Spleen (tissue), 11 donors: ENCODE data around the gene STPG1. TPM values are rescaled to one million over a fixed set of nuclear protein-coding genes. Genes with fewer than 3 reads are reported as not detected.

Experiments
- DNase-seq: peaks from one replicate; pipeline ENCODE4 v3.0.0-alpha.2; 2020
- H3K27ac ChIP-seq, 8 donors: fragments of 200-600 bp; sonication (generic) in 7 of 8; 1 replicate in 4 of 8; 2 replicates in 4 of 8; pipeline versions ENCODE4 v1.5.0 to v1.8.0; 2016 to 2021; ENCODE audit warnings: inconsistent platforms in 4 of 8, mild to moderate bottlenecking in 4 of 8, moderate library complexity in 1 of 8
- H3K27me3 ChIP-seq, 7 donors: fragments of 200-600 bp; sonication (generic) in 6 of 7; replicated peaks in 1 of 7; 1 replicate in 4 of 7; 2 replicates in 3 of 7; pipeline versions ENCODE4 v1.5.0 to v1.8.0; 2016 to 2021; ENCODE audit warnings: inconsistent platforms in 3 of 7, mild to moderate bottlenecking in 1 of 7
- H3K36me3 ChIP-seq, 6 donors: fragments of 200-600 bp; sonication (generic) in 5 of 6; 1 replicate in 4 of 6; 2 replicates in 2 of 6; pipeline versions ENCODE4 v1.5.0 to v1.8.0; 2016 to 2021; ENCODE audit warnings: inconsistent platforms in 2 of 6
- H3K4me1 ChIP-seq, 6 donors: fragments of 200-600 bp; sonication (generic) in 5 of 6; 1 replicate in 3 of 6; 2 replicates in 3 of 6; pipeline versions ENCODE4 v1.5.0 to v1.8.0; 2016 to 2021; ENCODE audit warnings: inconsistent platforms in 3 of 6
- H3K4me3 ChIP-seq, 8 donors: fragments of 200-600 bp; sonication (generic) in 7 of 8; 1 replicate in 4 of 8; 2 replicates in 4 of 8; pipeline versions ENCODE4 v1.5.0 to v1.8.0; 2016 to 2021; ENCODE audit warnings: inconsistent platforms in 4 of 8, mild to moderate bottlenecking in 4 of 8, moderate library complexity in 2 of 8
- H3K9me3 ChIP-seq, 8 donors: fragments of 200-600 bp; sonication (generic) in 7 of 8; 1 replicate in 4 of 8; 2 replicates in 4 of 8; pipeline versions ENCODE4 v1.5.0 to v1.8.0; 2016 to 2021; ENCODE audit warnings: inconsistent platforms in 4 of 8
- CTCF ChIP-seq, 11 experiments: fragments of 200-600 bp in 7 of 11; fragments of 450-650 bp in 4 of 11; sonication (generic) in 4 of 11; IDR thresholded peaks in 8 of 11; conservative IDR thresholded peaks in 3 of 11; 1 replicate in 7 of 11; 2 replicates in 4 of 11; pipeline versions ENCODE4 v1.4.0 to v1.8.0; 2016 to 2021; ENCODE audit warnings: antibody characterized with exemption in 11 of 11, inconsistent platforms in 4 of 11, mild to moderate bottlenecking in 1 of 11
- POLR2A ChIP-seq, 3 donors: fragments of 450-650 bp; IDR thresholded peaks; one replicate each; pipeline ENCODE4 v1.5.1; 2017; ENCODE audit warnings: antibody characterized with exemption in 3 of 3, mild to moderate bottlenecking in 1 of 3
- POLR2AphosphoS5 ChIP-seq, 3 donors: sonication (generic); formaldehyde crosslinking; IDR thresholded peaks; one replicate each; pipeline ENCODE4 v1.5.1; 2017; ENCODE audit warnings: antibody characterized with exemption in 3 of 3
- WGBS, 5 donors: extraction: QIAGEN DNeasy Blood & Tissue Kit in 3 of 5; methylation state at CpG; one replicate each; pipeline versions ENCODE4 v1.1.5 to v1.1.7; 2013 to 2018; 5-methylcytosine and 5-hydroxymethylcytosine counted together
- intact Hi-C: fragments of 100-400 bp; cut with DNase I; formaldehyde crosslinking; loops from one replicate; pipeline ENCODE4 v1.15.0; 2023; ENCODE audit warnings: low total_unique reads
- polyA plus RNA-seq, 3 donors: library from polyadenylated mRNA; stranded (reverse); fragments of 200-250 nt; gene quantifications; one replicate each; pipeline ENCODE4 v1.2.1, GENCODE V29; 2013
- total RNA-seq, 7 donors: library from RNA; depleted of rRNA in 3 of 7; stranded (reverse); fragments of >200 nt in 3 of 7; fragmentation: NEBNext Ultra II Directional in 4 of 7; extraction: Animal tissue kit (Norgen Biotek cat#: 25700) in 4 of 7; gene quantifications; one replicate each; pipeline versions ENCODE4 v1.1.0 to v1.2.1, GENCODE V29; 2016 to 2021
- donor health status: healthy with polysubstance abuse.
- donor health status: DM: no; HTN: no; CAD: no; lungs with moderate emphysema.
- donor health status: DM: no; HTN: no; CAD: no.
- donor health status: Bipolar disorder and iron deficiency.
- donor health status: healthy.
- donor health status: DM: no; HTN: no; CAD: no.
- donor health status: DM: yes; HTN: yes; CAD: no.

Gene STPG1
- total and polyA plus RNA-seq, 10 donors = 1.5 to 5.8 (median 3.7) TPM

GRCh38 chr1:24384251-24385090 lies 29.1 kb downstream of the STPG1 start:
- H3K36me3 ChIP-seq = peaks cover 0 to 17% (median 0%) of the 10 kb centered on the region in 6 donors
- peak overlapping the region in 7 of 8 donors; percentile 40 to 86 (median 81) for H3K27ac ChIP-seq
- H3K27me3 ChIP-seq = no peaks in the 10 kb centered on the region
- H3K4me3 ChIP-seq = peak overlapping the region in 2 of 8 donors; percentile 8 to 51
- DNase-seq = peak; percentile 83
- H3K9me3 ChIP-seq = no peaks in the 10 kb centered on the region
- intact Hi-C loops = no loop called here
- 63 to 70% (median 66%) methylated on average over 13 of the region's 13 CpGs for WGBS, 5 donors
- H3K4me1 ChIP-seq = peaks cover 0 to 29% (median 18%) of the 10 kb centered on the region in 6 donors
- no peak for TF ChIP-seq CTCF (IDR thresholded peaks at IDR 0.05 in 8 of 11, conservative IDR thresholded peaks at IDR 0.05 in 3 of 11)
- no peak for TF ChIP-seq POLR2A (IDR thresholded peaks at IDR 0.05)
- TF ChIP-seq POLR2AphosphoS5 (IDR thresholded peaks at IDR 0.05) = peak in 1 of 3 donors; percentile 30

DNA sequence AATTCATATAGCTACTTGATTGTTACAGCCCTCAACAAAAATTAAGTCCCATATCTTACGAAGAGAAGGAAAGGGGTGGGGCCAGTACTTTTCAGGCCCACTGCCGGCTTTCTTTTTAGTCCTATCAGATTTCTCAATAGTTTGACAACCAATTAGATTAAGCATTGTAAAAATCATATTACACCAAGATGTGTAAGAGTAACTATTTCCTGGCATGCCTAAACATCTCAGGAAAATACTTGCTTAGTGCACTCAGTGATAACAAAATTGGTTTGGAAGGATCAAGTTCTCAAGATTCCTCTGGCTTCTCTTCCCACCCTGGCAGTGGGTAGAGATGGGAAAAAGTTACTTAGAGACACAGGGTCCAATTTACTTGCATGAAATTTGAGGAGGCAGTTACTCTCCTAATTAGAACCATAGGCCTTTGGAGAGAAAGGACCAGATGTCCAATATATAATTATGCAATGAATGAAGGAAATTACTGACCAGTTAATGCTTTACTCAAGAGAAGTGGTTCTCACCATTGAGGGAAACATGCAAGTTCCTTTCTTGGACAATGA lies 30.1 kb downstream of the STPG1 start:
- no peaks in the 10 kb centered on the region for H3K9me3 ChIP-seq
- H3K27ac ChIP-seq = peak overlapping the region in 5 of 8 donors; percentile 58 to 86 (median 84)
- TF ChIP-seq POLR2A (IDR thresholded peaks at IDR 0.05) (no peak), CTCF (IDR thresholded peaks at IDR 0.05 in 8 of 11, conservative IDR thresholded peaks at IDR 0.05 in 3 of 11) (no peak), POLR2AphosphoS5 (IDR thresholded peaks at IDR 0.05) (no peak)
- no peaks in the 10 kb centered on the region for H3K27me3 ChIP-seq
- peak overlapping the region in 1 of 8 donors; percentile 51 for H3K4me3 ChIP-seq
- no peak for DNase-seq
- H3K4me1 ChIP-seq = peaks cover 0 to 27% (median 18%) of the 10 kb centered on the region in 6 donors
- peaks cover 0 to 27% (median 0%) of the 10 kb centered on the region in 6 donors for H3K36me3 ChIP-seq
- WGBS, 5 donors = 79 to 93% (median 87%) methylated on average over 2 of the region's 2 CpGs
- intact Hi-C loops = no loop called here

DNA sequence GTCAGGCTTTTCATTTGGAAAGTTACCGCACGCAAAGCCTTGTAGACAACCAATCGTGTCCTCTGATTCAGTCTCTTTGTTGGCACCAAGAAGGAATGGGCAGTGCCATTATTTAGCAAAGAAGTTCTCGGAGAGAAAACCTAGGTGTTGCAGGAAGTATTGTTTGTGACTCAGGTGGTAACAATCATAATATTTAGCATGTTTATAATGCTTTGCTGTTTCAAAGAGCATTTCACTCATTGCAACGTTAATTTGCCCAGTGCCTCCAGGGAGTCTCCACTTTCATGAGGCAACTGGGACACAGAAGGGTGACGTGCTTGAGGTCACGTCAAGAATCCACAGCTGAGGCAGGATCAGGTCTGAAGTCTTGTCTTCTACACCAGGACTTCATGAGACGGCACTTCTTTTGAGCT lies 31.4 kb downstream of the STPG1 start:
- TF ChIP-seq POLR2AphosphoS5 (IDR thresholded peaks at IDR 0.05) (no peak), POLR2A (IDR thresholded peaks at IDR 0.05) (no peak), CTCF (IDR thresholded peaks at IDR 0.05 in 8 of 11, conservative IDR thresholded peaks at IDR 0.05 in 3 of 11) (no peak)
- Histone ChIP-seq H3K4me3 (no peak overlapping the region), H3K9me3 (no peaks in the 10 kb centered on the region), H3K4me1 (peaks cover 0 to 27% (median 18%) of the 10 kb centered on the region in 6 donors), H3K36me3 (peaks cover 0 to 36% (median 0%) of the 10 kb centered on the region in 6 donors), H3K27me3 (no peaks in the 10 kb centered on the region), H3K27ac (no peak overlapping the region)
- WGBS, 5 donors = 91 to 98% (median 96%) methylated on average over 8 of the region's 8 CpGs
- intact Hi-C loops = no loop called here
- DNase-seq = no peak

- peaks cover 0 to 27% (median 18%) of the 10 kb centered on the region in 6 donors for H3K4me1 ChIP-seq
- TF ChIP-seq CTCF (IDR thresholded peaks at IDR 0.05 in 8 of 11, conservative IDR thresholded peaks at IDR 0.05 in 3 of 11) (no peak), POLR2AphosphoS5 (IDR thresholded peaks at IDR 0.05) (no peak), POLR2A (IDR thresholded peaks at IDR 0.05) (no peak)
- 93 to 98% (median 97%) methylated on average over 2 of the region's 2 CpGs for WGBS, 5 donors
- intact Hi-C loops = no loop called here
- no peak for DNase-seq
- peaks cover 0 to 36% (median 0%) of the 10 kb centered on the region in 6 donors for H3K36me3 ChIP-seq
- H3K27me3 ChIP-seq = no peaks in the 10 kb centered on the region
- H3K9me3 ChIP-seq = no peaks in the 10 kb centered on the region
- H3K27ac ChIP-seq = no peak overlapping the region
- H3K4me3 ChIP-seq = no peak overlapping the region
Measured at GRCh38 chr1:24381256-24381655, 32.3 kb downstream of the STPG1 start.
